ENCODE results near the gene RPLP2.

RPLP2 gene

DNA sequence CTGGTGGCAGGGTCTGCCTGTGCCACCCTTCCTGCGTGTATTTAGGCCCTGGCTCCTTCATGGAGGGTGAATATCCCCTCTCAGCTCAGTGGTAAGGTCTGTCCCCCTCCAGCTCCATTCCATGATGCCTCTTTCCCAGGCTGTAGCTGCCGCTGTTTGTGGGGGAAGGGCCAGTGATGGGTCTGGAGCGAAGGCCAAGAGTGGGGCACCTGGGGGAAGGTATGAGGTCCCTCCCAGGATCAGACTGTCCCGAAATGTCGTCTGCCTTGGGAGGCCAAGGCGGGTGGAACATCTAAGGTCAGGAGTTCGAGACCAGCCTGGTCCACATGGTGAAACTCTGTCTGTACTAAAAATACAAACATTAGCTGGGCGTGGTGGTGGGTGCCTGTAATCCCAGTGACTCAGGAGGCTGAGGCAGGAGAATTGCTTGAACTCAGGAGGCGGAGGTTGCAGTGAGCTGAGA lies 24.1 kb downstream of the RPLP2 start:
- H3K4me1 ChIP-seq = peaks cover 63% of the 10 kb centered on the region
- TF ChIP-seq Cebpa-rat (IDR thresholded peaks at IDR 0.05) = no peak
- H3K36me3 ChIP-seq = peaks cover 27% of the 10 kb centered on the region
- peaks cover 90% of the 10 kb centered on the region for H4K20me1 ChIP-seq
- H3K9ac ChIP-seq = peak overlapping the region; percentile 81; the same call in 1 of the 2 replicates
- peaks cover 58% of the 10 kb centered on the region for H3K27me3 ChIP-seq
- no peak overlapping the region for H3K27ac ChIP-seq
- peak overlapping the region; percentile 79 for H3K4me3 ChIP-seq
- peak overlapping the region; percentile 98 for H3K4me2 ChIP-seq
- H3K9me3 ChIP-seq = no peaks in the 10 kb centered on the region

DNA sequence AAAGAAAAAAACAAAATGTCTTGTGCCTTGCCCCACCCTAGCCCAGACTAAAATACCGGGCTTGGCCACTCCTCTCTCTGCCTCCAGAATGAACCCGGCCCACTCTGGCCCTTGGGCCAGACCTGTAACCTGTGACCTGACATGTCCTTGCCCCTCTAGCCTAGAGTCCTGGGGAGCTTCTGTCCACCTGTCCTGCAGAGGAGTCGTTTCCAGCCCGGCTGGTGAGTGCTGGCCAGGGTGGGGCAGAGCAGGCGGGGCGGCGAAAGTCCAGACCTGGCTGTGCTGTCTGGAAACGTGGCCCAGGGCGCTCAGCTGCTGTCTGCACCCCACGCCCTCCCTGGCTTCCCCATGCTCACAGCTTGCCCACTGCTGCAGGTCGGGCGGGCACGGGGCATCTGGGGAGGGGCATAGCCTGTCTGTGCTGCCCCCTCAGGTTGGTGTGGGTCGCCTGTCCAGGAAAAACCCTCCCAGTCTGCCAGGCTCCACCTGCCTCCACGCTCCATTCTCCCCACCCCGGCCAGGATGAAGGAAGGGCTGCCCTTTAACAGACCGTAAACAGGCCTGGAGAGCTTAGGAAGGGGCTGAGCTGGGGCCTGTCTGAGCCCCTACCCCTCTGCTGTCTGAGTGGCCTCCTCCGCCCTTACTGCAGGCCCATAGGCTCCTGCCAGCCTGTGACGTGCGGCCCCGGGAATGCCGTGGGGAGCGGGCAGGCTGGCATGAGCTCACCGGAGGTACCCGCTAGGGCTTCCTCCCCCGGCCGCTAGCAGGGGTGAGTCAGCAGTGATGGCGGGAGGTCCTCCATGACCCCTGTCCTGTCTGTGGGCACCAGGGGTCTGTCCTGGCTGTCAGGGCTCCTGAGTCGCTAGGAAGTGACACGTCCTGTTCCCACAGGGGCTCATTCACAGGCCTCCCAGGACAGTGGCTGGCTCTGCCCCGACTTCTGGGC lies 24.9 kb downstream of the RPLP2 start:
- peaks cover 35% of the 10 kb centered on the region for H3K36me3 ChIP-seq
- H3K9ac ChIP-seq = peak overlapping the region; percentile 48; the same call in 1 of the 2 replicates
- peaks cover 50% of the 10 kb centered on the region for H3K27me3 ChIP-seq
- peaks cover 55% of the 10 kb centered on the region for H3K4me1 ChIP-seq
- H3K9me3 ChIP-seq = no peaks in the 10 kb centered on the region
- H4K20me1 ChIP-seq = peaks cover 90% of the 10 kb centered on the region
- no peak overlapping the region for H3K27ac ChIP-seq
- no peak overlapping the region for H3K4me3 ChIP-seq
- peak overlapping the region; percentile 98 for H3K4me2 ChIP-seq
- TF ChIP-seq Cebpa-rat (IDR thresholded peaks at IDR 0.05) = no peak

DNA sequence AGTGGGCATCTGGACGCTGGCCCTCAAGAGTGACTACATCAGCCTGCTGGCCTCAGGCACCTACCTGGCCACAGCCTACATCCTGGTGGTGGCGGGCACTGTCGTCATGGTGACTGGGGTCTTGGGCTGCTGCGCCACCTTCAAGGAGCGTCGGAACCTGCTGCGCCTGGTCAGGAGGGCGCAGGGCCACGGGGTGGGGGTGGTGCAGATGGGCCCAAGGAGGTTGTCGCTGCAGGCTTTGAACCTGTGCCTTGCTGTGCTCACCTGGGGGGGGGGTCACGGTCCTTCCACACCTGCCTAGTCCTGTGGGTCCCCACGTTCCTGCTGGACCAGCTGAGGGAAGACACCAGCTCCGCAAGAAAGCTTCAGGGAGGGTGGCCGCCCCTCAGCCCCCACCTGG lies 26.5 kb downstream of the RPLP2 start:
- H4K20me1 ChIP-seq = peaks cover 90% of the 10 kb centered on the region
- peaks cover 50% of the 10 kb centered on the region for H3K36me3 ChIP-seq
- H3K4me1 ChIP-seq = peaks cover 49% of the 10 kb centered on the region
- H3K27ac ChIP-seq = no peak overlapping the region
- no peaks in the 10 kb centered on the region for H3K9me3 ChIP-seq
- H3K27me3 ChIP-seq = peaks cover 34% of the 10 kb centered on the region
- H3K4me2 ChIP-seq = no peak overlapping the region
- no peak overlapping the region for H3K9ac ChIP-seq
- no peak overlapping the region for H3K4me3 ChIP-seq
- TF ChIP-seq Cebpa-rat (IDR thresholded peaks at IDR 0.05) = no peak

DNA sequence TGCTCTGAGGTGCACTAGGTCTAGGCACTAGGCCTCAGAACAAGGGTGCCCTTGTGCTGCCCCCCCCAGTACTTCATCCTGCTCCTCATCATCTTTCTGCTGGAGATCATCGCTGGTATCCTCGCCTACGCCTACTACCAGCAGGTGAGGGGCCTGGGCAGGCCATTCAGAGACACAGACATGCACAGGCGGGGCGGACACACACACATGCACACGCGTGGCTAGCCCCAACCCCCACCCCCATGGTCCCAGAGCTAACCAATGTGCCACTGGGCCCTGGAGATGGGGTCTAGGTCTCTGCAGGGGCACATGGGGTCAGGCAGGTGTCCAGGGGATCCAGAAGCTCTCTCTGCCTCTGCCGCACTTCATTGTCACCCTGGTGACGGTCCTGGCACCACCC lies 26.9 kb downstream of the RPLP2 start:
- Histone ChIP-seq H3K4me1 (peaks cover 49% of the 10 kb centered on the region), H3K4me2 (no peak overlapping the region), H3K9ac (no peak overlapping the region)

DNA sequence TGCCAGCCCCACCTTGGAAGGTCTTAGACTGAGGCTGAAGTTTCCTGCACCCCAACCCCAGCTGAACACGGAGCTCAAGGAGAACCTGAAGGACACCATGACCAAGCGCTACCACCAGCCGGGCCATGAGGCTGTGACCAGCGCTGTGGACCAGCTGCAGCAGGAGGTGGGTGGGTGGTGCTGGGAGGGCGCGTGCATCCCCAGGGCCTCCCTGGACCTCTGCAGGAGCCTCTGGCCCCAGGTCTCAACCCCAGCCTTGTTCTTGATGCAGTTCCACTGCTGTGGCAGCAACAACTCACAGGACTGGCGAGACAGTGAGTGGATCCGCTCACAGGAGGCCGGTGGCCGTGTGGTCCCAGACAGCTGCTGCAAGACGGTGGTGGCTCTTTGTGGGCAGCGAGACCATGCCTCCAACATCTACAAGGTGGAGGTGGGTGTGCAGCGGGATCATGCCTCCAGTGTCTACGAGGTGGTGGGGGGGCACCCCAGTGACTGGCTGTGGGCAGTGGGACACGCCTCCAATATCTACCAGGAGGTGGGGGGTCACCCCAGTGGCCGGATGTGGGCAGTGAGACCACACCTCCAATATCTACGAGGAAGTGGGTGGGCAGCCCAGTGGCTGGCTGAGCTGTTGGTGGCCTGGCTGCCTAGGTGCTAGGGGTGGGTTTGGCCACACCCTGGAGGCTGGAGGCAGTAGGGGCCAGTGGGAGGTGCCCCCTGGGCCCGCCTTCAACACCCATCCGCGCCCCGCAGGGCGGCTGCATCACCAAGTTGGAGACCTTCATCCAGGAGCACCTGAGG lies 27.6 kb downstream of the RPLP2 start:
- Histone ChIP-seq H3K9ac (no peak overlapping the region), H3K4me1 (peaks cover 42% of the 10 kb centered on the region), H3K36me3 (peaks cover 50% of the 10 kb centered on the region), H3K4me2 (no peak overlapping the region), H3K9me3 (no peaks in the 10 kb centered on the region), H3K27me3 (peaks cover 23% of the 10 kb centered on the region), H3K4me3 (no peak overlapping the region), H3K27ac (no peak overlapping the region), H4K20me1 (peaks cover 90% of the 10 kb centered on the region)
- TF ChIP-seq Cebpa-rat (IDR thresholded peaks at IDR 0.05) = no peak

More for the DNA sequence above, 26.9 kb downstream of the RPLP2 start:
- H3K9me3 ChIP-seq = no peaks in the 10 kb centered on the region
- TF ChIP-seq Cebpa-rat (IDR thresholded peaks at IDR 0.05) = no peak
- H4K20me1 ChIP-seq = peaks cover 90% of the 10 kb centered on the region
- H3K4me3 ChIP-seq = no peak overlapping the region
- H3K27me3 ChIP-seq = peaks cover 29% of the 10 kb centered on the region
- peaks cover 50% of the 10 kb centered on the region for H3K36me3 ChIP-seq
- no peak overlapping the region for H3K27ac ChIP-seq

DNA sequence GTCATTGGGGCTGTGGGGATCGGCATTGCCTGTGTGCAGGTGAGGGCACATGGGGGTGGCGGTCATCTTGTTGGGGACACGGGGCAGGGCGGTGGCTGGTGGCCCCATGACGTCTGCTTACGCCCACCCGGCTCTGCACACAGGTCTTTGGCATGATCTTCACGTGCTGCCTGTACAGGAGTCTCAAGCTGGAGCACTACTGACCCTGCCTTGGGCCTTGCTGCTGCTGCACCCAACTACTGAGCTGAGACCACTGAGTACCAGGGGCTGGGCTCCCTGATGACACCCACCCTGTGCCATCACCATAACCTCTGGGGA lies 28.2 kb downstream of the RPLP2 start:
- H3K4me2 ChIP-seq = no peak overlapping the region
- no peak overlapping the region for H3K4me3 ChIP-seq
- TF ChIP-seq Cebpa-rat (IDR thresholded peaks at IDR 0.05) = no peak
- H3K9ac ChIP-seq = no peak overlapping the region
- no peaks in the 10 kb centered on the region for H3K9me3 ChIP-seq
- peaks cover 20% of the 10 kb centered on the region for H3K27me3 ChIP-seq
- peaks cover 40% of the 10 kb centered on the region for H3K4me1 ChIP-seq
- peaks cover 50% of the 10 kb centered on the region for H3K36me3 ChIP-seq
- H3K27ac ChIP-seq = no peak overlapping the region
- peaks cover 88% of the 10 kb centered on the region for H4K20me1 ChIP-seq

DNA sequence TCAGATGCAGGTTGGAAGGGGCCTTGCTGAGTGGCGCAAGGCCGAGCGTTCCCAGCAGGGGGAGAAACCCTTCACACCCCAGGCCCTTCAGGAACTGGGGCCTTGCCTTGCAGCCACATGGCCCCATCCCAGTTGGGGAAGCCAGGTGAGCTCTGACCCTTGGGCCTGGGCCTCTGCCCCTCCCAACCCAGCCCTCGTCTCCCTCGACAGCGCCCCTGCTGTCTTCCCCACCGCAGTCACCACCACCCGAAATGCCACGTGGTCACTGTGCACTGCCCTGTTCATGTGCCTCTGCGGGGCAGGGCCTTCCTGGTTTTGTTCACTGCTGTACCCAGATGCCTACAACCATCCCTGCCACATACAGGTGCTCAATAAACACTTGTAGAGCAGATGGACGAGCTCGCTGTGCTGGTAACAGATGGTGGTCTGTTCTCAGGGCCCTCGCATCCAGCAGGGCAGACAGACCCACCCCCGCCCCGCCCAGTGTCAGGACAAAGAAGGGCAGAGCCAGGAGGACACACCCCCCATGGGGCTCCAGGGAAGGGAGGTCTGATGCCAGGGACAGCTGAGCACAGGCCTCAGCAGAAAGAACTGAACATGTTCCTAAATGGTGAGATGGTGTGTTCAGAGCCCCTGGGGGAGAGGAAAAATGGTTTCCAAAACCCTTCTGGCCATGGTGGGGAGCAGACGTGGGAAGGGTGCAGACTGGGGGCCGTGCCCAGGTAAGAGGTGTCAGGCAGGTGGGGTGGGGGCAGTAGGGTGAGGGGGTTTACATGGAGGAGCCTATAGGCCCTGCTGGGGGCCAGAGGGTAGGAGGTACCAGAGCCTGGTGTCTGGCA lies 28.9 kb downstream of the RPLP2 start:
- Histone ChIP-seq H3K4me3 (no peak overlapping the region), H3K9me3 (no peaks in the 10 kb centered on the region), H3K27me3 (peaks cover 15% of the 10 kb centered on the region), H3K9ac (no peak overlapping the region), H3K4me1 (peaks cover 40% of the 10 kb centered on the region), H3K36me3 (peaks cover 50% of the 10 kb centered on the region), H4K20me1 (peaks cover 83% of the 10 kb centered on the region), H3K27ac (no peak overlapping the region), H3K4me2 (no peak overlapping the region)
- no peak for TF ChIP-seq Cebpa-rat (IDR thresholded peaks at IDR 0.05)

DNA sequence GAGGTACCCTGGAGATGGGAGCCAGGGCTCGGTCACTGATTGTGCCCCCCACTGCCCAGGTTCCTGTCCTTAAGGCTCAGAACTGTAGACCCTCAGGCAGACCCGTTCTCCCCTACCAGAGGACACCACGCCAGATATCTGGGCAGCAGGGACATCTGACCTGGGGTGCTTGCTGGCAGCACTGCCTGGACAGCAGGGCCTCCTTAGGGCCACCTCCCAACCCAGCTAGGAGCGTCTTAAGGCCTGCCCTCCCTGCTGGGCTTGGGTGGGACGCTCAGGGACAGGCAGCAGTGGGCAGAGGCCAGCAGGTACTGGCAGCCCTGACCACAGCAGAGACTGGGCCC lies 29.5 kb downstream of the RPLP2 start:
- Histone ChIP-seq H3K4me2 (no peak overlapping the region), H3K27ac (no peak overlapping the region), H3K4me1 (peaks cover 40% of the 10 kb centered on the region), H3K36me3 (peaks cover 50% of the 10 kb centered on the region), H4K20me1 (peaks cover 77% of the 10 kb centered on the region), H3K9me3 (no peaks in the 10 kb centered on the region), H3K4me3 (no peak overlapping the region), H3K27me3 (peaks cover 9% of the 10 kb centered on the region), H3K9ac (no peak overlapping the region)
- TF ChIP-seq Cebpa-rat (IDR thresholded peaks at IDR 0.05) = no peak

DNA sequence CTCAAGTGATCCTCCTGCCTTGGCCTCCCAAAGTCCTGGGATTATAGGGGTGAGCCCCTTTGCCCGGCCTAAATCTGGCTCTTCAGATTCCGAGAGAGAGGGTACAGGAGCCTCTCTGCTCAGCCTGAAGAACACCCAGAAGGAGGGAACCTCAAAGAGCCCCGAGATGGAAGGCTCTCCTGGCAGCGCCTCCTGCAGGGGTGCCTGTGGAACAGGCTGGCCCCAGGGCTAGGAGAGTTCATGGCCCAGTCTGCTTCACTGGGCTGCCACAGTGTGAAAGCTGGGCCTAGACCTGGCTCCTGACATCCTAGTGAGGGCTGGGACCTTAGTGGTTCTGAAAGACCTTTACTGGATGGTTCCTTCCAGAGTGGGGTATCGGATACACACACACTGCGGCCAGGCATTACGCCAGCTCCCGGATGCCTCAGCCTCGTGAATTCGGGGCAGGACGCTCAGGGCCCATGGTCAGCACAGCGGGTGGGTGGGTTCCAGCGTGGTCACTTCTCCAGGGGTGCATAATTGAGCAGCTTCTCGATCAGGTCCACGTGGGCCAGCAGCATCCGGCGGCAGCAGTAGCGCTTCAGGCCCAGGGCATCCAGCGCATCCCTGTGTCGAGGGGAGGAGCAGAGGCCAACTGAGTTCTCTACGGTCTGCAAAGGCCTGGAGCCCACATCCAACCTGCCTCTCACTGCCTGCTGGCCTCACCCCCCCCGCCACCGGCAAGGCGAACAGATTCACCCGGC lies 30.3 kb downstream of the RPLP2 start:
- peaks cover 73% of the 10 kb centered on the region for H4K20me1 ChIP-seq
- peaks cover 1% of the 10 kb centered on the region for H3K27me3 ChIP-seq
- no peaks in the 10 kb centered on the region for H3K9me3 ChIP-seq
- peaks cover 50% of the 10 kb centered on the region for H3K36me3 ChIP-seq
- H3K4me1 ChIP-seq = peaks cover 38% of the 10 kb centered on the region
- peak overlapping the region; percentile 98 for H3K4me2 ChIP-seq
- no peak overlapping the region for H3K4me3 ChIP-seq
- no peak for TF ChIP-seq Cebpa-rat (IDR thresholded peaks at IDR 0.05)
- H3K27ac ChIP-seq = no peak overlapping the region
- H3K9ac ChIP-seq = peak overlapping the region; percentile 98

Data from BLaER1 (cell line).